Measurements from ENCODE around the gene LCN10.
"Not testable (repeated sequence)": the region's sequence is repeated elsewhere in the genome, so short reads cannot be mapped to it uniquely, and the experiment has no call there.

Gene LCN10

DNA sequence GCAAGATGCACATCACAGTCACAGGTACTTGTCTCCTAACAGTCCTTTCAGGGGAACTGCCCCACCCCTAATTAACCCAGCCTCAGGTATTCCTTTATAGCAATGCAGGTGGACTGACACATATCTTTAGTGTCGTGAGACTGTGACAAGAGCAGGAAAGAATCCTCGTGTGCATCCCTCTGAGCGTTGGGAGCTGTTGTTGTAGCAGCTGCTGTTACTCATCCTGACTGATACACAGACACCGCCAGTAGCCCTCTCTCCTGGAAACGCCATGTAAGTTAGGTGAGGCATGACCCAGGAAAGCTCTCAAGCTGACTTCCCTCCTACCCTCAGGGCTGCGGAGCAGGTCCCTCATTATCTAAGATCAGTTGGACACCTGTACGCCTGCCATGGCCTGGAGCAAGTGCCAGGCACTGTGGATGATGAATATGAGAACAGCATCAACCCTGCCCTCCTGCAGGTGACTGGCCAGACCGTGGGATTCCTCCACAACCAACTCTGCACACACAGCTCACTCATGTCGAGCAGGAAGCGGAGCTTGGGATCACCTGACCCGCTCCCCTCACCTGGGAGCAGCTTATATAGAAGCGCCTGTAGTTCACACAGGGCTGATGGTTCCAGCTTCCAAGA lies 31.8 kb upstream of the LCN10 start:
- DNase-seq (ENCODE audit: low read depth, low spot score) = no peak
- no peak overlapping the region for H3K4me3 ChIP-seq (ENCODE audit: low read length)

- no peak overlapping the region for H3K4me3 ChIP-seq (ENCODE audit: low read length)
- no peak for DNase-seq (ENCODE audit: low read depth, low spot score)
These were observed 30.8 kb upstream of the LCN10 start for GRCh38 chr9:136773386-136774044.

- H3K4me3 ChIP-seq (ENCODE audit: low read length) = no peak overlapping the region
- no peak for DNase-seq (ENCODE audit: low read depth, low spot score)
These were observed 29.2 kb upstream of the LCN10 start for GRCh38 chr9:136771907-136772415.

DNA sequence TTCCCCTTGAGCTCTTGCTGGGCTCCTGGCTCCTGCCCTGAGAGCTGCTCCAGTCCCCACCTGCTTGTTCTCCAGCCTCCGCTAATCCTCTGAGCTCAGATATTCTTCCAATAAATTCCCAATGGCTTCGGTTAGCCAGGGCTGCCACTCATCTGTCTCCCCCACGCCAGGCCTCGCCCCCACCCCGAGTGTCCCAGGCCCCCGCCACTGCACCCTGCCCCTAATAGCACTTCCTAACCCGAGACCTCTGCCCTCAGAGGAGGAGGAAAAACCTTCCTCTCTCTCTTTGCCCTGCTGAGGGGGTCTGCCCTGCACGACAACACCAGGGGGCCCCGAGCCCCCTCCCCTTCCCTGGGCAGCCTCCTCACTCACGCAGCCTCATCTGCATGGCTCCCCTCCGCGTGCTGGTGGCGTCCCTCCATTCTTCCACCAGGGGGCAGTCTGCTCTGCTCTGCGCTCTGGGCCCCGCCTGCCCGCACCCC lies 27.0 kb upstream of the LCN10 start:
- DNase-seq (ENCODE audit: low read depth, low spot score) = no peak

GRCh38 chr9:136766410-136767120 lies 23.8 kb upstream of the LCN10 start:
- H3K4me3 ChIP-seq (ENCODE audit: low read length); DNase-seq (ENCODE audit: low read depth, low spot score): not testable (repeated sequence)

More for the DNA sequence above, 27.0 kb upstream of the LCN10 start:
- no peak overlapping the region for H3K4me3 ChIP-seq (ENCODE audit: low read length)

- DNase-seq (ENCODE audit: low read depth, low spot score); H3K4me3 ChIP-seq (ENCODE audit: low read length): not testable (repeated sequence)
These were observed 23.1 kb upstream of the LCN10 start for GRCh38 chr9:136765745-136766409.

DNA sequence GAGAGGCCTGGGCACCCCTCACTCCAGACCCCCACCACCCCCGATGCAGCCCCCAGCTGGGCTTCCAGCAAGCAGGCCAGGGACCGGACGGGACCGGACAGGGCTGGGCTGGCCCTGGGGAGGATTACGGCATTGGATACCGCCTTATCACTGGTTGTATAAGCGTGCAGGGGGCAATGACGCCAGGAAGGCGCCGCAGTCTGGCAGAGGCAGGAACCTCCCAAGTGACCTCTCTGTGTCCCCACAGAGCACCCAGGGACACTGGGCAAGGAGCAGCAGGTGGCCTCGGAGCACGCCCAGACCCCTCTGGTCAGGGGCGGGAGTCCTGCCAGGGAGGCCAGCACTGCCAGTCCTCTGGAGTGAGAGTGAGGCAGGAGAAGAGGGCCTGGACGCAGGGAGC lies 22.3 kb upstream of the LCN10 start:
- H3K4me3 ChIP-seq (ENCODE audit: low read length) = no peak overlapping the region
- no peak for DNase-seq (ENCODE audit: low read depth, low spot score)

DNA sequence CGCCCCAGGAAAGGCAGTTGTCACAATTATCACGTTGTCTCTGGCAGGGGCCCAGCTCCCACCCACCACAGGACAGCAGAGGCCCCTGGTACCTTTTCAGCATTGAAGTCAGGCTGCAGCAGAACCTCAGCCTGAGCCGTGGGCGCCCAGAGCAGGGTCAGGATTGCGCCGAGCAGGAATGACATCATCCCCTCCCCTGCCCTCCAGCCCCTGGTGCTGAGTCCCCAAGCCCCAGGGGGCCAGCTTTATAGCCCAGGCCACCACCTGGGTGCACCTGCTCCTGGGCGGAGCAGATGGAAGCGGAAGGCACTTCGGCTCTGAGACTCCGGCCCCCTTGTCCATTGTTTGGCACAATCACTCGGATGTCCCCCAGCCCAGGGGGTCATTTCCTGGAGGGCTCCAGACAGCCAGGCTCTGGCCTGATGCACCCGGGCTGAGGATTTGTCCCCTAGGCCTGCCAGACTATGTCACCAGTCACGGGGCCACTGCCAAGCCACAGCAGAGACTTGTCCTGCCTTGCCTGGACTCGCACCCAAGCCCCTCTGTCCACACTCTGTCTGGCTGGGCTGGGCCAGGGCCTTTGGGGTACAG lies 21.7 kb upstream of the LCN10 start, which contains the start of gene LCN15:
Gene LCN15, minus strand, starts transcription at position 218 of the 591 bp plus-strand sequence. Its CDS starts 30 bp downstream, at position 188.
- DNase-seq (ENCODE audit: low read depth, low spot score) = no peak
- H3K4me3 ChIP-seq (ENCODE audit: low read length) = no peak within 1 kb of the TSS

DNA sequence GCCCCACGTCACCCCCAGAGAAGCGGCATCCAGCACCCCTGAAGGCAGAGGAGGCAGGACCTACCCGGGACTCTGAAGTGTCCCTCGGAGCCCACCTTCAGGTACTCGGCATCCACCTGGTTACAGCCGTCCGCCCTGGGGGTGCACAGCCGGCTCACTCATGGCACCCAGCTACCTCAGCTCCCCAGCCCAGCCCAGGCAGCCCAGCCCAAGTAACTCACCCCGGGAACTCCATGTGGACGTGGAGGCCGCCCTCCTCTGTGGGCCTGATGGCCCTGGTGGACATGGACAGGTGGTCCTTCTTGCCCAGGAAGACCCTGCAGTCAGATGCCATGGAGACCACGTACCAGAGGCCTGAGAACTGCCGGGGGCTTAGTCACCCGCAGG lies 20.9 kb upstream of the LCN10 start:
- no peak overlapping the region for H3K4me3 ChIP-seq (ENCODE audit: low read length)
- DNase-seq (ENCODE audit: low read depth, low spot score) = no peak

GRCh38 chr9:136762915-136763648 lies 20.3 kb upstream of the LCN10 start:
- no peak for DNase-seq (ENCODE audit: low read depth, low spot score)
- H3K4me3 ChIP-seq (ENCODE audit: low read length) = no peak overlapping the region

GRCh38 chr9:136762221-136762691 lies 19.5 kb upstream of the LCN10 start:
- DNase-seq (ENCODE audit: low read depth, low spot score) = no peak
- H3K4me3 ChIP-seq (ENCODE audit: low read length) = no peak overlapping the region

- no peak for DNase-seq (ENCODE audit: low read depth, low spot score)
- no peak overlapping the region for H3K4me3 ChIP-seq (ENCODE audit: low read length)
These were observed 18.8 kb upstream of the LCN10 start for GRCh38 chr9:136761545-136761981.

GRCh38 chr9:136760834-136761544 lies 18.2 kb upstream of the LCN10 start:
- DNase-seq (ENCODE audit: low read depth, low spot score) = peak; percentile 17
- H3K4me3 ChIP-seq (ENCODE audit: low read length) = not testable (repeated sequence)

GRCh38 chr9:136760424-136760823 lies 17.7 kb upstream of the LCN10 start:
- no peak for DNase-seq (ENCODE audit: low read depth, low spot score)
- no peak overlapping the region for H3K4me3 ChIP-seq (ENCODE audit: low read length)

- DNase-seq (ENCODE audit: low read depth, low spot score) = no peak
- H3K4me3 ChIP-seq (ENCODE audit: low read length) = no peak overlapping the region
These were observed 16.9 kb upstream of the LCN10 start for GRCh38 chr9:136759436-136760325.

DNA sequence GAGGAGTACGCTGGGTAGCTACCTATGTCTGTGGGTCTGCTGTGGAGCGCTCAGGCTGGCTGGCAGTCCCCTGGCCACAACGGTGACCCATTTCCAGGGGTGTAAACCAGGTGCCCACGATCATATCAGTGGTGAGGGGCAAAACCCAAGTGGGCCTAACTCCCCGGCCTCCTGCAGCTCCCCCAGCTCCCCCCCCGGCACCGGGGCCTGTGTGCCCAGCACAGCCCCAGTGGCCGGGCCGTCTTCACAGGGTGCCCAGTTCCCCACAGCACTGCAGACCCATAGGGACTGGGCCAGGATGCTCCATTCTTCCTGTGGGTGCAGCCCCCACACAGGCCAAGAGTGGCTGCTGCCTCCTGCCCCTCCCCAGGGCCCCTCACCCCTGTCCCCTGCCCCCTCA lies 16.3 kb upstream of the LCN10 start:
- no peak overlapping the region for H3K4me3 ChIP-seq (ENCODE audit: low read length)
- DNase-seq (ENCODE audit: low read depth, low spot score) = no peak

DNA sequence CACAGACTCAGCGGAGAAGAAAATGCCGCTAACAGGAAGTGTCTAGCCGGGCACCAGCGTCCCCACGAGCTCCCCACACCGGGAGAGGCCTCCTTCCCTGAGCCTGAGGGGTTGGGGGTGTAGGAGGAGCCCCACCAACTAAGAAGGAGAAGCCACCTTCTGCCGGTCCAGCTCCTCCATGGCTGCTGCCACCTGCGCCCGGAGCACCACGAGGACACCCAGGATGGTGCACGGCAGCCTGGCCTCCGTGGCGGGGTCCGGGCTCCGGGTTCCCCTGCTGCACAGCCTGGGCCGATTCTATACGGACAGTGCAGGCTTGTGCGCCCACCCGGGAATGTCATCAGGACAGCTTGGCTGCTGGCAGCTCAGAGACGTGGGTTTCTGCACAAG lies 15.0 kb upstream of the LCN10 start:
- no peak for DNase-seq (ENCODE audit: low read depth, low spot score)
- no peak overlapping the region for H3K4me3 ChIP-seq (ENCODE audit: low read length)
